C4-2B (cell line): ENCODE measurements around the gene INPP4B.

ENCODE experiments used
- H3K27ac ChIP-seq: fragments of 450-650 bp; 2 replicates; pipeline ENCODE4 v1.5.1; 2017
- ZFX ChIP-seq: fragments of 450-650 bp; IDR thresholded peaks from 2 replicates; pipeline ENCODE4 v1.6.1; 2017
- TF ChIP-seq, protein P1 (sequence below): fragments of 450-650 bp; conservative IDR thresholded peaks from 2 replicates; pipeline ENCODE4 v1.5.1; 2017; ENCODE audit warnings: mild to moderate bottlenecking

Gene INPP4B

DNA sequence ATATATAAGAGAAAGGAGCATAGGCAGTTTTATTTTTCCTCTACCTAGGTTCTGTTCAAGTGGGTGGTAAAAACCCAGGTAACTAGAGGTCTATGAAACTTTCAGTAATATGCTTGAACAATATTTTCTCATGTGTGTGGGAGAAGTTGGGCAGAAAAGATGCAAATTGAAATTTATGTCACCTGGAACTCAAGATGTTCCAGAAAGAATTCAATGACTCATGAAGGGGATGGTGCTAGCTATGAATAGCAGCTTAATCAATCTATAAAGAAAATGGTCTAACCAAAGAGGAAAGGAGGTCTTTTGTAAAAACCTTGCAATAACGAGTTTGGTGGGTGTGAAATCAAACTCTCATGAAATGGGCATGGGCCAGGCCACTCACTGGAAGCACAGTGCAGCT is 263.8 kb downstream of the INPP4B start:
- TF ChIP-seq ZFX, result no peak
- TF ChIP-seq, protein P1, sequence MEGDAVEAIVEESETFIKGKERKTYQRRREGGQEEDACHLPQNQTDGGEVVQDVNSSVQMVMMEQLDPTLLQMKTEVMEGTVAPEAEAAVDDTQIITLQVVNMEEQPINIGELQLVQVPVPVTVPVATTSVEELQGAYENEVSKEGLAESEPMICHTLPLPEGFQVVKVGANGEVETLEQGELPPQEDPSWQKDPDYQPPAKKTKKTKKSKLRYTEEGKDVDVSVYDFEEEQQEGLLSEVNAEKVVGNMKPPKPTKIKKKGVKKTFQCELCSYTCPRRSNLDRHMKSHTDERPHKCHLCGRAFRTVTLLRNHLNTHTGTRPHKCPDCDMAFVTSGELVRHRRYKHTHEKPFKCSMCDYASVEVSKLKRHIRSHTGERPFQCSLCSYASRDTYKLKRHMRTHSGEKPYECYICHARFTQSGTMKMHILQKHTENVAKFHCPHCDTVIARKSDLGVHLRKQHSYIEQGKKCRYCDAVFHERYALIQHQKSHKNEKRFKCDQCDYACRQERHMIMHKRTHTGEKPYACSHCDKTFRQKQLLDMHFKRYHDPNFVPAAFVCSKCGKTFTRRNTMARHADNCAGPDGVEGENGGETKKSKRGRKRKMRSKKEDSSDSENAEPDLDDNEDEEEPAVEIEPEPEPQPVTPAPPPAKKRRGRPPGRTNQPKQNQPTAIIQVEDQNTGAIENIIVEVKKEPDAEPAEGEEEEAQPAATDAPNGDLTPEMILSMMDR, result no peak
- no peak overlapping the region for H3K27ac ChIP-seq

DNA sequence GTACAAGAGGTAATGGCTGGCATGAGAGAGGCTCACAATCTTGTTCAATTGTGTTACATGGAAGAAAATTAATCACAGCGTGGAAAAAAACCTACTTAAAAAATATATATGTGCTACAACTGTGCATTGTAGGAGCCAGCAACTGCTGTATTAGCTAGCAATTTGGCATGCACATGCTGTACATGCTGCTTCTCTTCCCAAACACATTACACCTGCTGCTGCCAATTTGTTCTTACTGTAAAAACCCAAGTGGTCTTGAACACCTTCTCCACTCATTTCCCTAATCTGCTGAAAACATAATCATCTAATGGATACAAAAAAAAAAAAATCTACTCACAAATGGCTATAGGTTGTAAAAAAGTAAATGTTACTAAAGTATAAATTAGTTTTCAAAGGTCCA is 264.2 kb downstream of the INPP4B start:
- no peak for TF ChIP-seq ZFX
- TF ChIP-seq, protein P1, result no peak
- H3K27ac ChIP-seq, result no peak overlapping the region

DNA sequence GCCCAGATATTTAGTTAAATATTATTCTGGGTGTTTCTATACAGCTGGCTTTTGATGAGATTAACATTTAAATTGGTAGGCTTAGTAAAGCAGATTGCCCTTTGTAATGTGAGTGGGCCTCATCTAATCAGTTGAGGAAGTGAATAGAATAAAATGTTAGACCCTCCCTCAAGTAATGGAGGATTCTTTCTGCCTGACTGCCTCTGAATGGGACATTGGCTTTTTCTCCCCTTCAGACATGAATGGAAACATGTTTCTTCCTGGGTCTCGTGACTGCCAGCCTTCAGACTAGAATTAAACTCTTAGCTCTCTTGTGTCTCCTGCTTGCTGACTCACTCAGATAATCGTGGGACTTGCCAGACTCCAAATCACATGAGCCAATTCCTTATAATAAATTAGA is 266.7 kb downstream of the INPP4B start:
- H3K27ac ChIP-seq, result no peak overlapping the region
- TF ChIP-seq, protein P1, result no peak
- TF ChIP-seq ZFX, result no peak

DNA sequence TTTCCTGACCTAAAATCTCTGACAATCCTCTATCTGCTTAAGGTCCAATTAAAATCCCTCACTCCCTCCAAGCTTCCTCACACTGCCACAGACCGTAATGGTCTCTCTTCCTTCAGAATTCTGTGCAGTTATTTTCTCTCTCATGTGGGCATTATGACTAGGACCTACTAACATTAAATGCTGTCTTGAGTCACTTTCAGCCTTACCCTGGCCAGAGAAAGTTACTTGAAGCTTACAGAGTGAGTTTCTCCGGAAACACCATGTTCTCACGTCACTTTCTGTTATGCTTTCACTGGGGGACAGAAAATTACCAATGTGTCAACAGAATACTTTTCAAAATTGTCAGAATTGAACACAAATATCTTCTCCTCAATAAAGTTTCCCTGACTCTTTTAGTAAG is 271.8 kb downstream of the INPP4B start:
- no peak overlapping the region for H3K27ac ChIP-seq
- TF ChIP-seq ZFX, result no peak
- TF ChIP-seq, protein P1, result no peak

DNA sequence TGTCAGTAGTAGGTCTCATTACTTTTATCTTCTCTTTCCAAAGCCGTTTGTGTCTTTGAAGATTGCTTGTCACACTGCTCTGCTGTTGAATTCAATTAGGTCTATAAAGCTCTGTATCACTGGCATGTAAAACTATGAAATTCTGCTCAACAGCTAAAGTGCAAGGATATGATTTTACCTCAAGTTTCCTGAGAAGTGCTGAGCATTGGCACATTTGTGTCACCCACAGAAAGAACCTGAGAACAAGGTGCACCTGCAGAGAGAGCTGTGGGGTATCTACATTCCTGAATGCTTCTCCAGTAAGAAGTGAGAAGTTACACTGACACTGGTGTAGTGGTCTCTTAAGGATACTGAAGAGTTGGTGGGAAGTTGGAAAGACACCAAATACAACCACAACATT is 274.0 kb downstream of the INPP4B start:
- TF ChIP-seq, protein P1, result no peak
- no peak for TF ChIP-seq ZFX
- no peak overlapping the region for H3K27ac ChIP-seq

GRCh38 chr4:142567620-142568451 is 278.3 kb downstream of the INPP4B start:
- no peak for TF ChIP-seq ZFX
- TF ChIP-seq, protein P1, result no peak
- H3K27ac ChIP-seq, result no peak overlapping the region

GRCh38 chr4:142567199-142567598 is 278.9 kb downstream of the INPP4B start:
- no peak for TF ChIP-seq ZFX
- TF ChIP-seq, protein P1, result no peak
- no peak overlapping the region for H3K27ac ChIP-seq
